T-helper 2 cell (primary cell): Measurements from ENCODE around the gene CDC25C.
"Not testable (repeated sequence)": the region's sequence is repeated elsewhere in the genome, so short reads cannot be mapped to it uniquely, and the experiment has no call there.

Experiments
- DNase-seq, 5 experiments: peaks; one replicate each; pipeline versions ENCODE4 v3.0.0 to v3.0.0-alpha.2; 2012 to 2022

The CDC25C gene

GRCh38 chr5:138275379-138275782 lies 56.2 kb downstream of the CDC25C start:
- no peak for DNase-seq

GRCh38 chr5:138274189-138274853 lies 57.3 kb downstream of the CDC25C start, which contains the start of gene GFRA3:
Gene GFRA3, minus strand, starts transcription at chr5:138274621. Its CDS starts 197 bp downstream, at chr5:138274424.
- peak in 1 of 5 experiments; percentile 11 for DNase-seq

DNA sequence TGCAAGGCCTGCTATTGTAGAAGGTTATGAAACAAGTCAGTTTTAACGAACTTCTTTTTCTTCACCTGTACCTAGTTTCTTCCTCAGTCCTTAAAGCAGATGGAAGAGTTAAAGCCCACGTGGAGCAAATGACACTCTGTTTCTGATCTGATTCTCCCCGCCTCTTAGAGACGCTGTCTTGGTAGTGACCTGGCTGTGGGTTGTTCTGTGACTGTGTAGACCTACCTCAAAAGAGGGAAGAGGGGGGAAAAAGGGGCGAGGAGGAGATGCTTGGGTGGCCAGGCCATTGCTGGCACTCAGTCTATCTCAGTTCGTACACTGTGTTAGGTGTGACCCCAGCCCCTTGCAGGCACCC lies 57.8 kb downstream of the CDC25C start:
- no peak for DNase-seq

- no peak for DNase-seq
Observed at GRCh38 chr5:138272681-138273080, 58.9 kb downstream of the CDC25C start.

DNA sequence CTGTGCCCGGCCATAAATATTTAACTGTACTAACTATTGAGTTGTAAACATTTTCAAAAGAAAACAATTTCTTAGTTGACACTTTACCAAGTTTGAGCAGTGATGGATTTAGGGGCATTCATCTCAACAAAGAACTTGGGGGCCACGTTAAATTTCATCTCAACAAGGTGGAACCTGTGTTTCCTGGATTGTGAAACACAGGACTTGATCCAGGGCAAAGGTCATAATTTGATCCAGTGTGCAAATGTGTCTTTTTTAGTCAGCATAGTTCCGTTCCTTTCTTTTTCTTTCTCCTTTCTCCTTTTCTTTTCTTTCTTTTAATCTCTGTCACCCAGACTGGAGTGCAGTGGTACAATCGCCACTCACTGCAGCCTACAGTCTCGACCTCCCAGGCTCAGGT lies 60.3 kb downstream of the CDC25C start:
- DNase-seq, result no peak

GRCh38 chr5:138264183-138264582 lies 67.4 kb downstream of the CDC25C start:
- DNase-seq, result no peak

GRCh38 chr5:138263581-138263980 lies 68.0 kb downstream of the CDC25C start:
- no peak for DNase-seq

- no peak for DNase-seq
Observed at GRCh38 chr5:138258704-138259292, 72.8 kb downstream of the CDC25C start.

- DNase-seq, result no peak
Observed at GRCh38 chr5:138257583-138257982, 74.0 kb downstream of the CDC25C start.

DNA sequence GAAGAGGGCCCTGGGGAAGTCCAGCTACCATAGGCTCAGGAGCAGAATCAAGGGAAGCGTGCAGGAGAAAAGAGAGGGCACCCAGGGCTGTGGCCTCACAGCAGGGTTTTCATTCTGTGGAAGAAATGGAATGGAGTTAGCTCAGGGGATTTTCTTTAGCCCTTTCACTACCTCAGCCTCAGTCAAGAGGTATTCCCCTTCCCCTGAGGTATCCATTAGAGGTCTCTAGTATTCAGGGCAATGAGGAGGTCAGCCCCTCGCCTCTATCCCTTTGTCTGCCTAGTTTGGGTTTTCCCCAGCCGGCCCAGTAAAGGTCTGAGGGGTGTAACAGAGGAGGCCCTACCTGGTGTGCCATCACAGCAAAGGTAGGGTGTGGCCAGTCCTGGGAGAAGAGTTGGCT lies 78.7 kb downstream of the CDC25C start:
- DNase-seq, result no peak

DNA sequence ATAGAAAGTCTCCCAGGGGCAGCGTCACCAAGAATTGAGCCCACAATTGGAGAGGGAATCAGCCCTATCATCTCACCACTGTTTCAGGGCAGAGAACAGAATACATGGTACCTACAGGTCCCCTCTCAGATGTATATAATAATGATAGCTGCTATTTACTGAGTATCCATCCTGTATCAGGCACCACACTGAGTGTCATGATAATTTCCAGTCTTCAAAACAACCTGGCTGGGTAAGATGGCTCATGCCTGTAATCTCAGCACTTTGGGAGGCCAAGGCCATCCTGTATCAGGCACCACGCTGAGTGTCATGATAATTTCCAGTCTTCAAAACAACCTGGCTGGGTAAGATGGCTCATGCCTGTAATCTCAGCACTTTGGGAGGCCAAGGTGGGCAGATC lies 83.8 kb downstream of the CDC25C start:
- DNase-seq, result not testable (repeated sequence)

DNA sequence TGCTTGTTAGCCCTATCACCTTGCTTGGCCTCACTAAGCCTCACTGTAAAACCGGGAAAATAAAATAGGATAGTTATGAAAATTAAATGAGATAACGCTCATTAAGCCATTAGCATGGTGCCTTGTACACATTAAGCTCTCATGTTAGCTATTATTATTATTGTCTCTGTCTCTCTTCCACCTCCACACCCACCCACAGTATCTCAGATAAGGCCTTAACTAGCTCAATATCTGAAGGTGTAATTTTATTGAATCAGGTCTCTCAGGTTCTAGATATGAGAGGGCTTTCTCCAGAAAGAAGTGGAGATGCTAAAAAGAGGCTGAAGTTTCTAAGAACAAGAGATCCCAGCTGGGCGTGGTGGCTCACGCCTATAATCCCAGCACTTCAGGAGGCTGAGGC lies 84.8 kb downstream of the CDC25C start:
- DNase-seq, result no peak

DNA sequence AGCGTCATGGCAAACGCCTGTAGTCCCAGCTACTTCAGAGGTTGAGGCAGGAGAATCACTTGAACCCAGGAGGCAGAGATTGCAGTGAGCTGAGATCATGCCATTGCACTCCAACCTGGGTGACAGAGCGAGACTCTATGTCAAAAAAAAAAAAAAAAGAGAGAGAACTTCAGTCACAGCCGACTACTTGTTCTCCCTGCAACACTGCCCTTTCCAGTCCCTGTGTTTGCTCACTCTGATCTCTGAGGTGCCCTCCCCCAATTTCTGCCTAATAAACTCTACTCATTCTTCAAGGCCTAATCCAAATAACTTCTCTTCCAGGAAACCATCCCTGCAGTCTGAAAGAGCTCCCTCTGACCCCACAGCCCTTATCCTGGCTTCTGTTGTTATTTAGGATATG lies 85.3 kb downstream of the CDC25C start:
- no peak for DNase-seq

DNA sequence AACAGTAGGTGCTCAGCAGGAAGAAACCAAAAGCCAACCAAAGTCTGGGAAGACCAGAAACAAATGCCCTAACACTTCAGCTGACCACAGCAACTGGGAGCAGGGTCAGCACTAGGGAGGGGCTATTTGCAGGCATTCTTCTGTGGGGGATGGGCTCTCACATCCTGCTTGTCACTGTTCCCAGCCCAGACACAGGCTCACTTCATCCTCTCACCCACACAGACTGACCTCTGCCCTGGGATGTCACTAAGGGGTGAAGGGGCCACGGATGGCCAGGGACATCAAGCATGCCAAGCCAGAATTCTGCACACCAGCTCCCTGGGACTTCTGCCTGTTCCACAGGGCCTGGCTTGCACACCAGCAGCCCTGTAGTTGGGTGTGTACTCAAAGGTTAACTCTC lies 85.9 kb downstream of the CDC25C start:
- no peak for DNase-seq

DNA sequence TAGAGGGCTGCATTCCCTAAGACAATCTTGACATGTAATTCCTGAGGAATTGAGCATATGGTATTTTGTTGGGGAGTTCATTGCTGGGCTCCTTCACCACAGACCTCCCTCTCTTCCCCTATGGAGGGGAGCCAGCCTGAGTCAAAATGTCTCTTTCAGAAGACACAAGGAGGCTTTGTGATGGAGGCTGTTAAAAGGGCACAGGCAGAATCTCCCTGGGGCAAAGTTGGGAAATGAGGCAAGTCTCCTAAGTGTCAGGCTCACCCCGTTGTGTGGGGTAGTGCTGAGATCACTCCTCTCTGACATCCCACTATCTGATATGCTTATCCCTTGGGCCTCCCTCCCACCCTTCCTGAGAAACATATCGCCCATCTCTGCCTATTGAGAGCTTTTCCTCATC lies 87.8 kb downstream of the CDC25C start:
- no peak for DNase-seq

- DNase-seq, result peak in 2 of 5 experiments; percentile 5 to 24
Observed at GRCh38 chr5:138241688-138242571, 89.7 kb downstream of the CDC25C start.

GRCh38 chr5:138240650-138241385 lies 90.8 kb downstream of the CDC25C start:
- peak in 1 of 5 experiments; percentile 14 for DNase-seq

GRCh38 chr5:138238034-138238433 lies 93.6 kb downstream of the CDC25C start:
- DNase-seq, result no peak
